Stomach (tissue), 9 donors: ENCODE results near the gene USP8. TPM values are rescaled to one million over a fixed set of nuclear protein-coding genes. Genes with fewer than 3 reads are reported as not detected.
"Not testable (repeated sequence)": the region's sequence is repeated elsewhere in the genome, so short reads cannot be mapped to it uniquely, and the experiment has no call there.

Experiments used
- DNase-seq, 2 donors: peaks; one replicate each; pipeline versions ENCODE4 v3.0.0 to v3.0.0-alpha.2; 2013 to 2019
- H3K27ac ChIP-seq, 5 donors: fragments of 200-600 bp in 4 of 5; sonication (generic) in 4 of 5; one replicate each; pipeline ENCODE4 v1.5.1; 2013 to 2019; ENCODE audit warnings: mild to moderate bottlenecking in 1 of 5, moderate library complexity in 1 of 5
- H3K27me3 ChIP-seq, 3 donors: fragments of 200-600 bp; sonication (generic); one replicate each; pipeline ENCODE4 v1.5.1; 2017 to 2019; ENCODE audit warnings: mixed run types in 1 of 3
- H3K36me3 ChIP-seq, 4 donors: fragments of 200-600 bp; sonication (generic); 1 replicate in 3 of 4; 2 replicates in 1 of 4; pipeline ENCODE4 v1.5.1; 2016 to 2019
- H3K4me1 ChIP-seq, 4 donors: fragments of 200-600 bp; sonication (generic); one replicate each; pipeline ENCODE4 v1.5.1; 2016 to 2019
- H3K4me3 ChIP-seq, 4 donors: fragments of 200-600 bp; sonication (generic) in 3 of 4; one replicate each; pipeline ENCODE4 v1.5.1; 2016 to 2019; ENCODE audit warnings: mild to moderate bottlenecking in 1 of 4
- H3K9me3 ChIP-seq, 4 donors: fragments of 200-600 bp; sonication (generic); one replicate each; pipeline ENCODE4 v1.5.1; 2016 to 2019
- EP300 ChIP-seq: sonication (generic); formaldehyde crosslinking; IDR thresholded peaks from one replicate; pipeline ENCODE4 v1.6.1; 2017; ENCODE audit warnings: antibody characterized with exemption
- POLR2A ChIP-seq, 4 donors: fragments of 450-650 bp; IDR thresholded peaks; one replicate each; pipeline ENCODE4 v1.6.1; 2016; ENCODE audit warnings: antibody characterized with exemption in 4 of 4, control low read depth in 2 of 4, mild to moderate bottlenecking in 1 of 4, moderate library complexity in 1 of 4
- POLR2AphosphoS5 ChIP-seq, 3 donors: sonication (generic); formaldehyde crosslinking; IDR thresholded peaks; one replicate each; pipeline ENCODE4 v1.6.1; 2016; ENCODE audit warnings: antibody characterized with exemption in 3 of 3
- WGBS, 5 donors: extraction: QIAGEN DNeasy Blood & Tissue Kit in 3 of 5; methylation state at CpG; one replicate each; pipeline versions ENCODE4 v1.1.5 to v1.1.7; 2013 to 2018; 5-methylcytosine and 5-hydroxymethylcytosine counted together
- intact Hi-C: fragments of 100-400 bp; cut with DNase I; formaldehyde crosslinking; loops from one replicate; pipeline ENCODE4 v1.15.1; 2023; ENCODE audit warnings: low total_unique reads
- polyA plus RNA-seq, 3 donors: library from polyadenylated mRNA; stranded (reverse); fragments of 200-250 nt; gene quantifications; one replicate each; pipeline ENCODE4 v1.2.3, GENCODE V29; 2013
- total RNA-seq, 5 donors: library from RNA; depleted of rRNA; stranded (reverse); fragments of >200 nt; gene quantifications; one replicate each; pipeline versions ENCODE4 v1.1.0 to v1.2.3, GENCODE V29; 2014 to 2016
- TF ChIP-seq, protein P1 (sequence below), 7 experiments: fragments of 450-650 bp in 4 of 7; fragments of 200-600 bp in 3 of 7; sonication (generic) in 3 of 7; IDR thresholded peaks; one replicate each; pipeline ENCODE4 v1.5.1; 2016 to 2019; ENCODE audit warnings: antibody characterized with exemption in 7 of 7, control low read depth in 2 of 7, mild to moderate bottlenecking in 1 of 7
- donor health status: healthy with polysubstance abuse.
- donor health status: Bipolar disorder and iron deficiency.
- donor health status: healthy.

The USP8 gene
- total and polyA plus RNA-seq, 8 donors = 13.7 to 73.9 (median 30.1) TPM

DNA sequence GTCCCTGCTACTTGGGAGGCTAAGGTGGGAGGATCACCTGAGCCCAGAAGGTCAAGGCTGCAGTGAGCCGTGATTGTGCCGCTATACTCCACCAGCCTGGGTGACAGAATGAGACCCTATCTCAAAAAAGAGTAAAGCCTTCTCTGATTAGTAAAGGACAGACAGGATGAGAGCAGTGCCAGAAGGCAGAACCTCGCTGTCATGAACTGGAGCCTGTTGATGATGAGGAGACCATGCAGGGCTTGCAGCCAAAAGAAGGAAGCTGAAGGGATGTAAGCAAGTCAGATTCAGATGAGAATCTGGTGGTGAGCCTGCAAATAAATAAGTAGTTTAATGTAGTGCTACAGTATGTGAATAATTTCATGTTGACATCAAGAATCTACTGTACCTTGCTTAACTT lies 69.4 kb downstream of the USP8 start:
- 94 to 100% (median 98%) methylated on average over 3 of the region's 3 CpGs for WGBS, 5 donors
- no peak for DNase-seq
- Histone ChIP-seq H3K27me3 (no peaks in the 10 kb centered on the region), H3K27ac (no peak overlapping the region), H3K9me3 (no peaks in the 10 kb centered on the region), H3K4me1 (no peaks in the 10 kb centered on the region), H3K36me3 (peaks cover 78 to 100% (median 100%) of the 10 kb centered on the region in 4 donors), H3K4me3 (no peak overlapping the region)
- no peak for TF ChIP-seq POLR2AphosphoS5 (IDR thresholded peaks at IDR 0.05)
- intact Hi-C loops = no loop called here

DNA sequence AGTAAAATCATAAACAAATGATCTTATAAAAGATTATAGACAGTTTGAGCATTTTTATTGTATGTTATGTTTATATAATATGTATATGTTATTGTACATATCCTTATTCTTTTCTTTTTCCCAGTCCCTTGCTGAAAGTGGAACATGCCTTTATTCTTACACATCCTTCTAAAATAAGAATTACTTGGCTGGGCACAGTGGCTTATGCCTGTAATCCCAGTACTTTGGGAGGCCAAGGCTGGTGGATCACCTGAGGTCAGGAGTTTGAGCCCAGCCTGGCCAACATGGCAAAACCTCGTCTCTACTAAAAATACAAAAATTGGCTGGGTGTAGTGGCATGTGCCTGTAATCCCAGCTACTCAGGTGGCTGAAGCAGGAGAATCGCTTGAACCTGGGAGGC lies 70.3 kb downstream of the USP8 start:
- H3K27ac ChIP-seq, intact Hi-C loops, H3K9me3 ChIP-seq, DNase-seq, H3K27me3 ChIP-seq, H3K4me3 ChIP-seq, H3K4me1 ChIP-seq: not testable (repeated sequence)
- H3K36me3 ChIP-seq = peaks cover 86 to 100% (median 100%) of the 10 kb centered on the region in 4 donors
- WGBS, 5 donors = 86 to 96% (median 95%) methylated on average over 2 of the region's 2 CpGs

DNA sequence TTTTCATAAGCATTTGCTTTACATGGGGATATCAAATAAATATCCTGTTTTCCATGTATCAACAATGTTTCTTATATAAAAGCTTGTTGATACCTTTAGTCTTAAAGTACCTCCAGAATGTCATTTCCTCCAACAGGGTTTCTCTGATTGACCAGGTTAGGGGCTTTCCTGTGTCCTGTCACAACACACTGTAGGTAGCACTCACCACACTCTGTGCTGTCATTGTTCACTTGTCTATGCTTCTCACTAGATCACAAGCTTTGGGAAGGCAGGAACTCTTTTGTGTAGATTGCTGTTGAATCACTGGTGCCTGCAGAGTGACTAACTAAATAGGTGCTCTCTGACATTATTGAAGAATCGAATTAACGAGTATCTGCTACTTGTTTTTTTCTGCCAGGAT lies 72.5 kb downstream of the USP8 start:
- peaks cover 80 to 100% (median 100%) of the 10 kb centered on the region in 4 donors for H3K36me3 ChIP-seq
- H3K4me3 ChIP-seq = no peak overlapping the region
- H3K9me3 ChIP-seq = no peaks in the 10 kb centered on the region
- DNase-seq = no peak
- H3K27ac ChIP-seq = no peak overlapping the region
- H3K27me3 ChIP-seq = no peaks in the 10 kb centered on the region
- no peak for TF ChIP-seq POLR2A (IDR thresholded peaks at IDR 0.05)
- no peak for TF ChIP-seq POLR2AphosphoS5 (IDR thresholded peaks at IDR 0.05)
- TF ChIP-seq, protein P1, sequence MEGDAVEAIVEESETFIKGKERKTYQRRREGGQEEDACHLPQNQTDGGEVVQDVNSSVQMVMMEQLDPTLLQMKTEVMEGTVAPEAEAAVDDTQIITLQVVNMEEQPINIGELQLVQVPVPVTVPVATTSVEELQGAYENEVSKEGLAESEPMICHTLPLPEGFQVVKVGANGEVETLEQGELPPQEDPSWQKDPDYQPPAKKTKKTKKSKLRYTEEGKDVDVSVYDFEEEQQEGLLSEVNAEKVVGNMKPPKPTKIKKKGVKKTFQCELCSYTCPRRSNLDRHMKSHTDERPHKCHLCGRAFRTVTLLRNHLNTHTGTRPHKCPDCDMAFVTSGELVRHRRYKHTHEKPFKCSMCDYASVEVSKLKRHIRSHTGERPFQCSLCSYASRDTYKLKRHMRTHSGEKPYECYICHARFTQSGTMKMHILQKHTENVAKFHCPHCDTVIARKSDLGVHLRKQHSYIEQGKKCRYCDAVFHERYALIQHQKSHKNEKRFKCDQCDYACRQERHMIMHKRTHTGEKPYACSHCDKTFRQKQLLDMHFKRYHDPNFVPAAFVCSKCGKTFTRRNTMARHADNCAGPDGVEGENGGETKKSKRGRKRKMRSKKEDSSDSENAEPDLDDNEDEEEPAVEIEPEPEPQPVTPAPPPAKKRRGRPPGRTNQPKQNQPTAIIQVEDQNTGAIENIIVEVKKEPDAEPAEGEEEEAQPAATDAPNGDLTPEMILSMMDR (IDR thresholded peaks at IDR 0.05) = no peak
- TF ChIP-seq EP300 = no peak
- 90 to 96% (median 95%) methylated on average over 2 of the region's 2 CpGs for WGBS, 5 donors
- intact Hi-C loops = no loop called here
- H3K4me1 ChIP-seq = no peaks in the 10 kb centered on the region

DNA sequence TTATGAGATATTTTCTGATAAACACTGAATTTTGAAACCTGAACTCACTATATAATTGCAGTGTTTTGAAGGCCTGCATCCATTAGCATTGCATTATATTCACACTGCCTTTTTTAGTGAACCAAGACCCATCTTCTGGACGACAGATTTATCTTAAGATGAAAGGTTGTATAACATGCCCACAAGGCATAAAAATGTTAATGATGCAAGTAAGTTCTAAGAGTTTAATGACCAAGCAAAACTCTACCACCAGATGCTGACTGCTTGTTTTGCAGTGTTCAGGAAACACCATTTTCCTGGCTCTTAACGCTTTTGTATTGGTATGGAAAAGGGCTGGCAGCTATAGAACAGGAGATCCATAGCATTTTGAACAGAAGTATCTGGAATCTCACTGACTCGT lies 76.1 kb downstream of the USP8 start:
- no peak for DNase-seq
- no peaks in the 10 kb centered on the region for H3K4me1 ChIP-seq
- intact Hi-C loops = no loop called here
- no peaks in the 10 kb centered on the region for H3K27me3 ChIP-seq
- H3K9me3 ChIP-seq = no peaks in the 10 kb centered on the region
- no peak for TF ChIP-seq EP300
- TF ChIP-seq POLR2AphosphoS5 (IDR thresholded peaks at IDR 0.05) = no peak
- no peak for TF ChIP-seq POLR2A (IDR thresholded peaks at IDR 0.05)
- TF ChIP-seq, protein P1 (IDR thresholded peaks at IDR 0.05) = no peak
- peaks cover 52 to 93% (median 89%) of the 10 kb centered on the region in 4 donors for H3K36me3 ChIP-seq
- H3K27ac ChIP-seq = no peak overlapping the region
- 65 to 82% (median 73%) methylated on average over 3 of the region's 3 CpGs for WGBS, 5 donors
- H3K4me3 ChIP-seq = no peak overlapping the region

DNA sequence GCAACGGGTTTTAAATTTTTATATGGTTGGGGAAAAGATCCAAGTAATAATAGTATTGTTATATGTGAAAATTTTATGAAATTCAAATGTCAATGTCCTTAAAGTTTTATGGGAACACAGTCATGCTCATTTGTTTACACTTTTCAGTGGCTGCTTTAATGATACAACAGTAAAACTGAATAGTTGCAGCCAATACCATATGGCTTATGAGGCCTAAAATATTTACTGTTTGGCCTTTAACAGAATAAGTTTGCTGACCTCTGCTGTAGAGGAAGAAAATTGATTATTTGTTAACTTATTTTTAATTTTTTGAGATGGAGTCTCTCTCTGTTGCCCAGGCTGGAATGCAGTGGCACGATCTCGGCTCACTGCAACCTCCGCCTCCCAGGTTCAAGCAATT lies 77.6 kb downstream of the USP8 start:
- Histone ChIP-seq H3K4me3 (no peak overlapping the region), H3K4me1 (no peaks in the 10 kb centered on the region), H3K27me3 (no peaks in the 10 kb centered on the region), H3K9me3 (no peaks in the 10 kb centered on the region), H3K27ac (no peak overlapping the region), H3K36me3 (peaks cover 40 to 78% (median 74%) of the 10 kb centered on the region in 4 donors)
- intact Hi-C loops = no loop called here
- no peak for TF ChIP-seq POLR2AphosphoS5 (IDR thresholded peaks at IDR 0.05)
- TF ChIP-seq, protein P1 (IDR thresholded peaks at IDR 0.05) = no peak
- TF ChIP-seq POLR2A (IDR thresholded peaks at IDR 0.05) = no peak
- TF ChIP-seq EP300 = no peak
- DNase-seq = no peak
- WGBS, 5 donors = 94 to 97% (median 97%) methylated on average over 4 of the region's 4 CpGs
